Right atrium auricular region (tissue), 2 donors: ENCODE measurements around the gene FLVCR2. TPM values are rescaled to one million over a fixed set of nuclear protein-coding genes. Genes with fewer than 3 reads are reported as not detected.

Experiments used
- DNase-seq: peaks from one replicate; pipeline ENCODE4 v3.0.0-alpha.2; 2019; ENCODE audit warnings: low spot score
- H3K27ac ChIP-seq, 2 donors: fragments of 200-600 bp; sonication (generic); 1 replicate in 1 of 2; 2 replicates in 1 of 2; pipeline ENCODE4 v1.5.1; 2016 to 2019
- H3K27me3 ChIP-seq, 2 donors: fragments of 200-600 bp; sonication (generic); one replicate each; pipeline versions ENCODE4 v1.5.1 to v1.6.0; 2017 to 2019
- H3K36me3 ChIP-seq: fragments of 200-600 bp; sonication (generic); one replicate; pipeline ENCODE4 v1.5.1; 2016
- H3K4me1 ChIP-seq, 2 donors: fragments of 200-600 bp; sonication (generic); one replicate each; pipeline versions ENCODE4 v1.5.1 to v1.6.0; 2017 to 2019
- H3K4me3 ChIP-seq, 2 donors: fragments of 200-600 bp; sonication (generic); 1 replicate in 1 of 2; 2 replicates in 1 of 2; pipeline ENCODE4 v1.5.1; 2017 to 2019; ENCODE audit warnings: mild to moderate bottlenecking in 1 of 2, moderate library complexity in 1 of 2
- H3K9me3 ChIP-seq, 2 donors: fragments of 200-600 bp; sonication (generic); one replicate each; pipeline ENCODE4 v1.5.1; 2019
- CTCF ChIP-seq, 2 donors: fragments of 200-600 bp; sonication (generic); IDR thresholded peaks; one replicate each; pipeline ENCODE4 v1.5.1; 2019; ENCODE audit warnings: antibody characterized with exemption in 2 of 2
- total RNA-seq, 2 donors: library from RNA; depleted of rRNA; stranded (reverse); fragments of >200 nt; gene quantifications; one replicate each; pipeline ENCODE4 v1.1.0, GENCODE V29; 2016

The FLVCR2 gene
- total RNA-seq, 2 donors from 2014 or later, result 2.2 to 5.5 TPM

- no peak for DNase-seq
- Histone ChIP-seq H3K27me3 (no peaks in the 10 kb centered on the region), H3K4me3 (no peak overlapping the region), H3K27ac (no peak overlapping the region), H3K4me1 (peaks cover 0 to 9% of the 10 kb centered on the region in 2 donors), H3K36me3 (no peaks in the 10 kb centered on the region), H3K9me3 (no peaks in the 10 kb centered on the region)
- no peak for TF ChIP-seq CTCF (IDR thresholded peaks at IDR 0.05)
Measured at GRCh38 chr14:75640876-75641275, 62.5 kb downstream of the FLVCR2 start.

- Histone ChIP-seq H3K4me1 (peaks cover 0 to 15% of the 10 kb centered on the region in 2 donors), H3K4me3 (no peak overlapping the region), H3K9me3 (no peaks in the 10 kb centered on the region), H3K27ac (no peak overlapping the region), H3K36me3 (no peaks in the 10 kb centered on the region), H3K27me3 (no peaks in the 10 kb centered on the region)
- no peak for TF ChIP-seq CTCF (IDR thresholded peaks at IDR 0.05)
- no peak for DNase-seq
Measured at GRCh38 chr14:75643985-75644384, 65.6 kb downstream of the FLVCR2 start.

- Histone ChIP-seq H3K36me3 (peaks cover 3% of the 10 kb centered on the region), H3K27me3 (no peaks in the 10 kb centered on the region), H3K4me1 (peaks cover 0 to 15% of the 10 kb centered on the region in 2 donors), H3K9me3 (no peaks in the 10 kb centered on the region), H3K27ac (no peak overlapping the region), H3K4me3 (no peak overlapping the region)
- no peak for TF ChIP-seq CTCF (IDR thresholded peaks at IDR 0.05)
- DNase-seq, result no peak
Measured at GRCh38 chr14:75645056-75645455, 66.6 kb downstream of the FLVCR2 start.

GRCh38 chr14:75646762-75647161 is 68.3 kb downstream of the FLVCR2 start:
- no peak for TF ChIP-seq CTCF (IDR thresholded peaks at IDR 0.05)
- H3K4me1 ChIP-seq, result peaks cover 0 to 15% of the 10 kb centered on the region in 2 donors
- H3K27me3 ChIP-seq, result no peaks in the 10 kb centered on the region
- no peak overlapping the region for H3K4me3 ChIP-seq
- no peaks in the 10 kb centered on the region for H3K9me3 ChIP-seq
- DNase-seq, result no peak
- H3K27ac ChIP-seq, result no peak overlapping the region
- H3K36me3 ChIP-seq, result peaks cover 20% of the 10 kb centered on the region

- Histone ChIP-seq H3K4me3 (no peak overlapping the region), H3K36me3 (peaks cover 27% of the 10 kb centered on the region), H3K27me3 (no peaks in the 10 kb centered on the region), H3K4me1 (peaks cover 0 to 15% of the 10 kb centered on the region in 2 donors), H3K9me3 (no peaks in the 10 kb centered on the region), H3K27ac (peak overlapping the region; percentile 54 to 70)
- no peak for DNase-seq
- TF ChIP-seq CTCF (IDR thresholded peaks at IDR 0.05), result no peak
Measured at GRCh38 chr14:75647640-75648039, 69.2 kb downstream of the FLVCR2 start.
